SH-SY5Y (cell line): ENCODE measurements around the gene ARHGAP35.

ENCODE experiments used
- GATA2 ChIP-seq: IDR thresholded peaks from 2 replicates; pipeline ENCODE4 v1.6.1; 2011; ENCODE audit warnings: mild to moderate bottlenecking, low read depth, low read length
- GATA3 ChIP-seq: IDR thresholded peaks from 2 replicates; pipeline ENCODE4 v1.6.1; 2011; ENCODE audit warnings: low read depth, mild to moderate bottlenecking, low read length, moderate library complexity

DNA sequence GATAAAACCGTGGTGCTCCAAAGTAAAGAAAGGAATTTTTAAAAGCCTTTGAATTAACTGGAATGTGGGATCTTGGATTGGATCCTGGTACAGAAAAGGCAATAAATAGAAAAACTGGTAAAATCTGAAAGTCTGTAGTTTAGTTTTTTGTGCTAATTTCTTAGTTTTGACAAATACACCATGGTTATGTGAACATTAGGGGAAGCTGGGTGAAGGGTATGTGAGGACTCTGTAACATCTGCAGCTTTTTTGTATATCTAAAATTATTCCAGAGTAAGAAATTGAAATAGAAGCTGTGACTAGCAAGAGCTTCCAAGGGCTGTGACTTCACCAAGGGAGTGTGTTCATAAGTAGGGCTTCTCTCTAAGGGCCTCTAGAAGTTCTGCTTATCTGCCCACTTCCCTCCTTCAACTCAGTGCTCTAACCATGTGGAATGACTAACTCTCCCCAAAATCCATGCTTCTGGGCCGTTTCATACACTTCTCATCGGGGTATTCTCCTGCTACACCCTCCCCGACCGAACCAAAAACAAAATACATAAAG is 26.5 kb downstream of the ARHGAP35 start:
- TF ChIP-seq GATA3 (no peak), GATA2 (no peak)
